GM12801 (cell line): ENCODE measurements around the gene CEP57.

Experiments used
- TF ChIP-seq, protein P1 (sequence below): IDR thresholded peaks from one replicate; pipeline ENCODE4 v1.5.1; 2011; ENCODE audit warnings: control low read depth; ENCODE audit not compliant: insufficient read length; ENCODE audit errors: extremely low read depth

The CEP57 gene

DNA sequence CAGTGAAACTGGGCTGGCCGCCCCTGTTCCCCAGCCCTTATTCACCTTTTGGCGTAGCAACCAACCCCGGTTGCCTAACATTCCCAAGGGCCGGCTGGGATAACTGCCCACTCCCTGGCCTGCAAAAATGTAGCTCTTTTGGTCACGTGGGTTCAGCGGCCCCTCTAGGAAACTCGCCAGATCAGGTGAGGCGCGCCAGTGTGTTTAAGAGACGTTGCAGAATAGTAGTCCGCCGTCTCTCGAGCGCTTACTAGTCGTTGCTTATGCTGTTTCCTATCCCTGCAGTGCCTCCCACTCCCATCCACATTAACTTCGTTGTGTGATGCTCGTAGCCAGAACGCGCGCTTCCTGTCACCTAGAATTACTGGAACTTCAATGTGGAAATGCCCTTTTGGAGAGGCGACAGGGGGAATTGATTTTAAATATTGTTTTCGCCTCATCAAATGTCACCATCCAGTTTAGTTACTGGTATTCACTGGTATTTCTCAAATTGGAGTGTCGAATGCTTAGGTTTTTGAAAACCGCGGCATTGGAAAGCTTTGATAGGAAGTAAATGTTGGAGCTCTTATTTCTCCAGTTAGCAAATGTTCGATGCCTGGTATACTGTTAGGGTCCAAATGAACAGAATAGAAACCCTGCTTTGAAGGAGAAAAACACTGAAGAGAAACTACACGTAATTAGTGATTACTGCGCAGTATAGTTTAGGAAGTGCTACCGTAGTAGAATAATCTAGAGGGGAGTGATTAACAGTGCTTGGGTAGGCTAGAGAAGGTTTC is 823 bp downstream of the CEP57 start:
- TF ChIP-seq, protein P1, sequence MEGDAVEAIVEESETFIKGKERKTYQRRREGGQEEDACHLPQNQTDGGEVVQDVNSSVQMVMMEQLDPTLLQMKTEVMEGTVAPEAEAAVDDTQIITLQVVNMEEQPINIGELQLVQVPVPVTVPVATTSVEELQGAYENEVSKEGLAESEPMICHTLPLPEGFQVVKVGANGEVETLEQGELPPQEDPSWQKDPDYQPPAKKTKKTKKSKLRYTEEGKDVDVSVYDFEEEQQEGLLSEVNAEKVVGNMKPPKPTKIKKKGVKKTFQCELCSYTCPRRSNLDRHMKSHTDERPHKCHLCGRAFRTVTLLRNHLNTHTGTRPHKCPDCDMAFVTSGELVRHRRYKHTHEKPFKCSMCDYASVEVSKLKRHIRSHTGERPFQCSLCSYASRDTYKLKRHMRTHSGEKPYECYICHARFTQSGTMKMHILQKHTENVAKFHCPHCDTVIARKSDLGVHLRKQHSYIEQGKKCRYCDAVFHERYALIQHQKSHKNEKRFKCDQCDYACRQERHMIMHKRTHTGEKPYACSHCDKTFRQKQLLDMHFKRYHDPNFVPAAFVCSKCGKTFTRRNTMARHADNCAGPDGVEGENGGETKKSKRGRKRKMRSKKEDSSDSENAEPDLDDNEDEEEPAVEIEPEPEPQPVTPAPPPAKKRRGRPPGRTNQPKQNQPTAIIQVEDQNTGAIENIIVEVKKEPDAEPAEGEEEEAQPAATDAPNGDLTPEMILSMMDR, result no peak

DNA sequence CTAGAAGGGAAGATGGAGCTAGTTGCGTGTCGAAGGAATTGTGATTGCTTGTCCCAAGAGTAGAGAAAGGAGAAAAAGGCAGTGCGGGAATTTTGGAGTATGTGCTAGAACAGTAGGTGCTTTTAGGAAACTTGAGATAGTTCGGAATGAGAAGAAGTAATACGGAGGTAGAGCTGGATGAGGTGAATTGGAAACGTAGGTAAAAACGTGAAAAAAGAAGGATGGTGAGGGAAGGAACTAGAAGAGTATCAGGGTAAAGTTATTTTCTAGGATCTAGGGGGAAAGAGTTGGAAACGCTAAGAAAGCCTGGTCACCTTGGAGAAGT is 1.4 kb downstream of the CEP57 start:
- TF ChIP-seq, protein P1, result no peak

DNA sequence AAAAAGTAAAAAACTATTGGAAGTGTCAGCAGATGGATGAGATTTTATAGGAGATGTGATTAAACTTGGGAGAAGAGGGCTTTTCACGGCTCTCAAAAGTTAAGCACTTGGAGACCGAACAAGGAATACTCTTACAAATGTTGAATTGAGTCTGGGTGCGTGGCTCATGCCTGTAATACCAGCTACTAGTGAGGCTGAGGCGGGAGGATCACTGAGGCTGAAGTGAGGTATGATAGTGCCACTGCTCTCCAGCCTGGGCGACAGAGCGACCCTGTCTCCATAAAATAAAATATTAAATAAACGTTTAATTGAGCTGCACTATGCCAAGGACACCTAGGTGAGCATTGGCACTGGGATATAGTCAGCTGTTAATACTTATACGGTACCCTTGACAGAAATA is 1.9 kb downstream of the CEP57 start:
- TF ChIP-seq, protein P1, result no peak

DNA sequence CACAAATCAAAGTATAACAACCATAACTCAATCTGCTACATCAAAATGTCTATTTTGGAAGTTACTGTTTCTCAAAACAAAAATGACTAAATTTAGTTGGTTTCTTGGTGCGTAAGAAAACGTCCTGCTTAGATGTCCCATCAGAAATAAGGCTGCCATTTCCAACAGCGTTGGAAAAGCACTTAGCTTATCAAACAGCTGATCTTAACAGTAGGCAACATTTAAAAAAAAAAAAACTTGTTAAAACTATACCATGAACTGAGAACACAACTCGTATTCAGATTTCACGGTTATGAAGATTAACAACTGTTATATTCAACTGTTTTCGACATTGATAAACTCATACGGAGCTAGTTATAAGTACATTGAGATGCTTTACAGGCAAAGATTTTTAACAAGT is 2.4 kb downstream of the CEP57 start:
- TF ChIP-seq, protein P1, result no peak

DNA sequence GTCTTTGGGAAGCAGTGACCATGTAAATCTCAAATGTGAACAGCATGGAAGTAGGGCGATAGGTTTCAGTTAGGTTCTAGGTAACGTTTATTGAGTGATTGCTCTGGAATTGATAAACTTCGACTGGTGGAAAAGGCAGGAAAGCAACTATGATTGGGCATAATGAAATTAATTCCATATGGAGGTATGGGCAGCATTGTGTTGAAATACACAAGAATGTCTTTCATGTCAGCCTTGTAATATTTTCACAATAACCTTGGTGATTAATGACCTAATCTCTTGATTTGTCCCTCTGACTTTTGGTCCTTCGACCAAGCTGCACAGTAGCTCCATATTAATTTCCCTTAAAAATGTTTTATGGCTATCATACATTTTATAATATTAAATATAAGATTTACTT is 2.8 kb downstream of the CEP57 start:
- TF ChIP-seq, protein P1, result no peak

DNA sequence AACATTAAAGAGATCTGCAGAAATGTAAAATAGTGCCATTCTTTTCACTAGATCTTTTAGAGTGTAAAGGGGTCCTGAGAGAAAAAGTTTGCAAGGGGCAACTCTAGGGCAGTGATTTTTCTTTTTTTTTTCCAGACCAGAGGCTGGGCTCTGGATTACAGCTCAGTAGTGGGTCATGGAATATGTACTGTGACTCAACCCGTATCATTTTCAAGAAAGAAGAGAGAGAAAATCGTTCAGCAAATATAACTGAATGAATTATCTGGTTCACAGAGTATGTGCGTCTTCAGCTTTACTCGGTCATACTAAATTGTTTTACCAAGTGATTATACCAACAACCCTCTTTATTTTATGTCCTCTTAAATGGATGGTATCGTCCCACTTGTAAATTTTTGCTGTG is 3.8 kb downstream of the CEP57 start:
- TF ChIP-seq, protein P1, result no peak

DNA sequence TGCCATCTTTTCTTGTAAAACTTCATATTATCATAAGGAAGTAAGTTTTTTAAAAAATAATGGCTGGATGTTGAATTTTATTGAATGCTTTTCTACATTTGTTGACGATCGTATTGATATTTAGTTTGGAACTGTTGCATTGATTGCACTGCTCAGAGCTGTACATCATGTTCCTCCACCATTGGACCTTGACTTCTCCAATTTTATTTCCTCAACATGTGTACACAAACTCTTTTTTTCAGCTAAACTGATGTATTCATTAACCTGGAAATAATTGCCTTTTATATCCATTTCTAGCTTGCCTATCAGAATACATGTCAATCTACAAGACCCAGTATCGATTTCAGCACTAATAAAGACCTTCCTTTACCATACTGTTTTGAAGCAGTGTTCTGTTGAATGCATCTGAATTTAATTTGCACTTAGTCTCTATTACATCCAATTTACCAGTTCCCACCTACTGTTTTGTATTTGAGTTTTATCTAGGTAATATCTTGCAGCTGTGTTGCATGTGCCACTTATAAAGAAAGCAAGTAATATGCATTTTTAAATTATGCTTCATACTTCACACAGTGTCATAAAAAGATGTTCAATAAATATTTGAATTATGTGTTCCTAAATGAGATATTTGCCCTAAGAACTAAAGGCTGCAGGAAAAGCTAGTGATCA is 5.5 kb downstream of the CEP57 start:
- TF ChIP-seq, protein P1, result no peak
